ENCODE data around the gene EXOC8. TPM values are rescaled to one million over a fixed set of nuclear protein-coding genes. Genes with fewer than 3 reads are reported as not detected.
A peak's percentile ranks its signal among the peaks of the same experiment; 100 is the strongest.

Gene EXOC8
- total and polyA plus RNA-seq, 2 of the 8 experiments (the other 6 are each of a cell fraction or from before 2014, with no cell fraction given), result 2.0 to 9.8 TPM

DNA sequence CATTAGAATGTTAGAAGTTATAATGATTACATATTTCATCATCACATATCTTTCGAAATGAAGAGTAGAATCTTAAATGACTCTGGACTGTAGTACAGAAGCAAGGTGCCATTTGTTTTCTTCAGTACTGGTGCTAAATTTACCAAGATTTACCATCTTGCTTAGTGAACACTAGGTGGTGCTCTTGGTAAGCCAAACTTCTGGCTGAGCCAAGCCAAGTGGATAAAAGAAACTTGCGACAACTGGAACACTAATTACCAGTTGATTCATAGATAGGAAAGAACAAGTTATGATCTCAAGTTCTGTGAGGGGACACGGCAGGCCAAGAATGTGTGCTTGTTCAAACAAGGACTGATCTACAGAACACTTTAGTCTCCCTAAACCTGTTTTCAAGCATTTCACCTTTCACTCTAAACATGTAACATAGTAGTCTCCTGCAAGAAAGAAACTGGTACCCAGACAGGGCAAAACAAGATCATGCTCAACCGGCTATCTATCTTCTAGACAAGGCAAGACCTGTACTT is 20.2 kb upstream of the EXOC8 start:
- Histone ChIP-seq H3K79me1 (ENCODE audit: low read depth, low read length) (no peaks in the 10 kb centered on the region), H3K36me3 (ENCODE audit: control insufficient read depth in 2 of 4, insufficient read depth in 4 of 4, low read length in 3 of 4) (peaks cover 0 to 3% (median under 1%) of the 10 kb centered on the region in 4 experiments; a peak in 3 of 8 replicates), H2BK20ac (ENCODE audit: low read length) (no peak overlapping the region), H2BK12ac (ENCODE audit: low read depth, low read length) (no peak overlapping the region), H2BK15ac (ENCODE audit: low read length) (no peak overlapping the region), H2BK5ac (ENCODE audit: low read depth, low read length) (no peak overlapping the region), H2BK120ac (replicated peaks; ENCODE audit: low read depth, low read length) (no peak overlapping the region), H3K14ac (ENCODE audit: insufficient read length) (no peak overlapping the region), H2AFZ (ENCODE audit: low read length) (no peak overlapping the region), H4K20me1 (replicated peaks in 1 of 2; ENCODE audit: control insufficient read depth in 1 of 2, insufficient read depth in 2 of 2, low read length in 2 of 2) (no peaks in the 10 kb centered on the region), H3K4ac (replicated peaks; ENCODE audit: insufficient read length, low read depth, low read length) (no peak overlapping the region), H3K9ac (replicated peaks in 1 of 4; ENCODE audit: extremely low read depth in 1 of 4, low read depth in 3 of 4, low read length in 3 of 4) (no peak overlapping the region), H4K5ac (ENCODE audit: insufficient read length, low read depth, low read length) (no peak overlapping the region), H2AK5ac (ENCODE audit: low read depth, low read length) (no peak overlapping the region), H3K4me3 (ENCODE audit: extremely low read depth in 1 of 4, insufficient read depth in 2 of 4, low read depth in 3 of 4, low read length in 4 of 4) (no peak overlapping the region), H3K23me2 (ENCODE audit: low read depth, low read length) (no peaks in the 10 kb centered on the region), H3K9me3 (ENCODE audit: insufficient read depth in 2 of 2, low read depth in 1 of 2, low read length in 1 of 2) (no peaks in the 10 kb centered on the region), H4K8ac (ENCODE audit: extremely low read depth, insufficient read depth, low read length) (no peak overlapping the region), H3K27ac (ENCODE audit: low read depth, low read length) (no peak overlapping the region), H3K4me1 (replicated peaks in 1 of 4; ENCODE audit: control insufficient read depth in 3 of 4, insufficient read depth in 4 of 4, low read length in 3 of 4) (no peaks in the 10 kb centered on the region), H4K91ac (replicated peaks; ENCODE audit: insufficient read length, low read length) (no peak overlapping the region), H3K23ac (ENCODE audit: insufficient read length) (no peak overlapping the region), H3K79me2 (ENCODE audit: control insufficient read depth in 1 of 2, insufficient read depth in 2 of 2, low read length in 2 of 2) (no peaks in the 10 kb centered on the region), H3K18ac (ENCODE audit: extremely low read depth, low read length) (no peak overlapping the region), H3K4me2 (ENCODE audit: insufficient read depth in 1 of 2, low read depth in 2 of 2, low read length in 2 of 2) (no peak overlapping the region), H3K27me3 (replicated peaks in 1 of 4; ENCODE audit: control insufficient read depth in 3 of 4, extremely low read depth in 1 of 4, insufficient read depth in 3 of 4, low read length in 3 of 4) (no peaks in the 10 kb centered on the region), H3K56ac (replicated peaks; ENCODE audit: insufficient read length, low read depth, low read length) (no peak overlapping the region)
- peak; percentile 92 to 95 for TF ChIP-seq RAD21 (IDR thresholded peaks at IDR 0.05 in 1 of 2, conservative IDR thresholded peaks at IDR 0.05 in 1 of 2; ENCODE audit: low read depth in 2 of 2, low read length in 2 of 2)
- no peak for TF ChIP-seq GABPA (IDR thresholded peaks at IDR 0.05; ENCODE audit: borderline replicate concordance, insufficient read depth, low read length)
- TF ChIP-seq PHF8 (conservative IDR thresholded peaks at IDR 0.05; ENCODE audit: low read depth, low read length), result no peak
- TF ChIP-seq, protein P1, sequence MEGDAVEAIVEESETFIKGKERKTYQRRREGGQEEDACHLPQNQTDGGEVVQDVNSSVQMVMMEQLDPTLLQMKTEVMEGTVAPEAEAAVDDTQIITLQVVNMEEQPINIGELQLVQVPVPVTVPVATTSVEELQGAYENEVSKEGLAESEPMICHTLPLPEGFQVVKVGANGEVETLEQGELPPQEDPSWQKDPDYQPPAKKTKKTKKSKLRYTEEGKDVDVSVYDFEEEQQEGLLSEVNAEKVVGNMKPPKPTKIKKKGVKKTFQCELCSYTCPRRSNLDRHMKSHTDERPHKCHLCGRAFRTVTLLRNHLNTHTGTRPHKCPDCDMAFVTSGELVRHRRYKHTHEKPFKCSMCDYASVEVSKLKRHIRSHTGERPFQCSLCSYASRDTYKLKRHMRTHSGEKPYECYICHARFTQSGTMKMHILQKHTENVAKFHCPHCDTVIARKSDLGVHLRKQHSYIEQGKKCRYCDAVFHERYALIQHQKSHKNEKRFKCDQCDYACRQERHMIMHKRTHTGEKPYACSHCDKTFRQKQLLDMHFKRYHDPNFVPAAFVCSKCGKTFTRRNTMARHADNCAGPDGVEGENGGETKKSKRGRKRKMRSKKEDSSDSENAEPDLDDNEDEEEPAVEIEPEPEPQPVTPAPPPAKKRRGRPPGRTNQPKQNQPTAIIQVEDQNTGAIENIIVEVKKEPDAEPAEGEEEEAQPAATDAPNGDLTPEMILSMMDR (IDR thresholded peaks at IDR 0.05; ENCODE audit: control extremely low read depth in 1 of 3, insufficient read depth in 1 of 3, low read depth in 1 of 3, low read length in 3 of 3), result peak in 2 of 3 experiments; percentile 72 to 86; a peak in 3 of 4 replicates
- 51% methylated on average over 4 of the region's 4 CpGs; no CpG with 5 or more reads in 1 of the 2 experiments for WGBS, 2 experiments (ENCODE audit: extremely low coverage in 1 of 2, insufficient coverage in 1 of 2, insufficient read length in 1 of 2, insufficient replicate concordance in 2 of 2, low coverage in 1 of 2, low lambda C conversion rate in 2 of 2, missing lambda C conversion rate in 1 of 2)
- CTCF ChIA-PET (ENCODE audit: partially characterized antibody), result interaction anchor here (0.7 to 2.5 kb wide), 23 partner anchors 9 to 802 kb away, joined by 3 to 12 read pairs (median 4); no protein-coding TSS in a partner anchor
- POLR2A ChIA-PET (ENCODE audit: partially characterized antibody), result no interaction called here
- DNase-seq (ENCODE audit: low read depth in 1 of 2, low spot score in 2 of 2) (no peak), FAIRE-seq (peak; percentile 94)
